GM10266 (cell line): ENCODE data around the gene HRH1.
"Not testable (repeated sequence)": the region's sequence is repeated elsewhere in the genome, so short reads cannot be mapped to it uniquely, and the experiment has no call there.

ENCODE experiments used
- DNase-seq: peaks from one replicate; pipeline ENCODE4 v3.0.0; 2012; ENCODE audit errors: extremely low spot score
- TF ChIP-seq, protein P1 (sequence below): IDR thresholded peaks from 2 replicates; pipeline ENCODE4 v1.5.1; 2012; ENCODE audit warnings: mild to moderate bottlenecking, low read depth; ENCODE audit not compliant: control insufficient read depth, insufficient read depth; ENCODE audit errors: missing control alignments

Gene HRH1

DNA sequence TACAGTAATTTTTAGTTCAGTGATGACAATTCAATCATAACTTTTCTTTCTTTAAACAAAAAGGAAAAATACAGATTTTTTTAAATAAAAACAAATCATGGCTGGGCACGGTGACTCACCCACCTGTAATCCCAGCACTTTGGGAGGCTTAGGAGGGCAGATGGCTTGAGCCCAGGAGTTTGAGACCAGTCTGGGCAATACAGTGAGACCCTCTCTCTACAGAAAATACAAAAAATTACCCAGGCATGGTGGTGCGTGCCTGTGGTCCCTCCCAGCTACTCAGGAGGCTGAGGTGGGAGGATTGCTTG, 92.3 kb downstream of the HRH1 start:
- TF ChIP-seq, protein P1, sequence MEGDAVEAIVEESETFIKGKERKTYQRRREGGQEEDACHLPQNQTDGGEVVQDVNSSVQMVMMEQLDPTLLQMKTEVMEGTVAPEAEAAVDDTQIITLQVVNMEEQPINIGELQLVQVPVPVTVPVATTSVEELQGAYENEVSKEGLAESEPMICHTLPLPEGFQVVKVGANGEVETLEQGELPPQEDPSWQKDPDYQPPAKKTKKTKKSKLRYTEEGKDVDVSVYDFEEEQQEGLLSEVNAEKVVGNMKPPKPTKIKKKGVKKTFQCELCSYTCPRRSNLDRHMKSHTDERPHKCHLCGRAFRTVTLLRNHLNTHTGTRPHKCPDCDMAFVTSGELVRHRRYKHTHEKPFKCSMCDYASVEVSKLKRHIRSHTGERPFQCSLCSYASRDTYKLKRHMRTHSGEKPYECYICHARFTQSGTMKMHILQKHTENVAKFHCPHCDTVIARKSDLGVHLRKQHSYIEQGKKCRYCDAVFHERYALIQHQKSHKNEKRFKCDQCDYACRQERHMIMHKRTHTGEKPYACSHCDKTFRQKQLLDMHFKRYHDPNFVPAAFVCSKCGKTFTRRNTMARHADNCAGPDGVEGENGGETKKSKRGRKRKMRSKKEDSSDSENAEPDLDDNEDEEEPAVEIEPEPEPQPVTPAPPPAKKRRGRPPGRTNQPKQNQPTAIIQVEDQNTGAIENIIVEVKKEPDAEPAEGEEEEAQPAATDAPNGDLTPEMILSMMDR = no peak
- no peak for DNase-seq

DNA sequence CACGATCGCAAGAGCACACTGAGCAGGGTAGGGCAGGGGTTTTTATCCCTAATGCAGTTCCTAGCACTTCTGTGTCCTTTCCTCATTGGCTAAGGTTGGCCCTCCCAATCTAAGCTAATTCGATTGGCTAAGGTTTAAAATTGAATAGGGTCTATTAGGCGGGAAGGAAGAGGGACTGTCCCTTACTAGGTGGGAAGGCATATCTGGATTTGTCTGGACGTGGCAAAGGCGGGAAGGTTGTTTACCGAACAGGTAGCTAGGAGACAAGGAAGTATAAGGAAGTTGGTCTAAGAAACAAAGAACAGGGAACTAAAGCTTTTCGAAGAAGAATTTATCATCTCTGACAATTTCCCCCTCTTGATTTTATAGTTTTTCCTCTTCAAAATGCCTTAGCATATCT, 93.1 kb downstream of the HRH1 start:
- no peak for DNase-seq
- TF ChIP-seq, protein P1 = no peak

DNA sequence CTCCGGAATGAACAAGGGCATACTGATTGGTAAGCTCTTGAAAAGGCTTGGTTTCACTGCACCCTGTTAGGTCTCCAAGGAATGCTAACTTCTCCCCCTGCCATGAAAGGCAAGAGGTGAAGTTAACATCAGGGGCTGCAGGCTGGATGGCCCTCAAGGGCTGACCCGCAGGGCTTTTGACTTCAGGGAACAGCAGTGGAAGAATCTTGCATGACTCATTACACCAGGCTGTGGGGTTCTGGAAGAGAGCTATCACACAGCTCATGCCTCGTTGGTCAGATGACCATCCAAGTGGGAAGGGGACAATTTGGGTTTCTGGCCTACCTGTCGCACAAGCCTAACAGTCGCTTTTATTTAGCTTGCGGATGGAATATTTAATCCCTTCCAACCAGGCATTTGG, 94.3 kb downstream of the HRH1 start:
- TF ChIP-seq, protein P1 = no peak
- no peak for DNase-seq

- TF ChIP-seq, protein P1 = no peak
- no peak for DNase-seq
Observed at GRCh38 chr3:11250902-11251806, 96.9 kb downstream of the HRH1 start.

GRCh38 chr3:11251807-11252176, 97.5 kb downstream of the HRH1 start:
- DNase-seq = no peak
- TF ChIP-seq, protein P1 = no peak

GRCh38 chr3:11254876-11255275, 100.6 kb downstream of the HRH1 start:
- no peak for DNase-seq
- TF ChIP-seq, protein P1 = no peak

DNA sequence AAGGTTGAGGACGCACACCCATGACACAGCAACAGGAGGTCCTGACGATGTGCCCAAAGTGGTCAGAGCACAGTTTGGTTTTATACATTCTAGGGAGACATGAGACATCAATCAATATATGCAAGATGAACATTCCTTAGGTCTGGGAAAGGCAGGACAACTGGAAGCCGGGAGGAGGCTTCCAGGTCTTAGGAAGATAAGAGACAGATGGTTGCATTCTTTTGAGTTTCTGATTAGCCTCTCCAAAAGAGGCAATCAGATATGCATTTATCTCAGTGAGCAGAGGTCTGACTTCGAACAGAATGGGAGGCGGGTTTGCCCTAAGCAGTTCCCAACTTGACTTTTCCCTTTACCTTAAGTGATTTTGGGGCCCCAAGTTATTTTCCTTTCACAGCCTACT, 101.2 kb downstream of the HRH1 start:
- not testable (repeated sequence) for DNase-seq

GRCh38 chr3:11258958-11259357, 104.7 kb downstream of the HRH1 start:
- no peak for DNase-seq
- TF ChIP-seq, protein P1 = no peak
